Hepatic stellate cell (primary cell): ENCODE measurements around the gene RALGAPB.

Experiments used
- DNase-seq: peaks from one replicate; pipeline ENCODE4 v3.0.0; 2011; ENCODE audit warnings: low spot score

The RALGAPB gene

DNA sequence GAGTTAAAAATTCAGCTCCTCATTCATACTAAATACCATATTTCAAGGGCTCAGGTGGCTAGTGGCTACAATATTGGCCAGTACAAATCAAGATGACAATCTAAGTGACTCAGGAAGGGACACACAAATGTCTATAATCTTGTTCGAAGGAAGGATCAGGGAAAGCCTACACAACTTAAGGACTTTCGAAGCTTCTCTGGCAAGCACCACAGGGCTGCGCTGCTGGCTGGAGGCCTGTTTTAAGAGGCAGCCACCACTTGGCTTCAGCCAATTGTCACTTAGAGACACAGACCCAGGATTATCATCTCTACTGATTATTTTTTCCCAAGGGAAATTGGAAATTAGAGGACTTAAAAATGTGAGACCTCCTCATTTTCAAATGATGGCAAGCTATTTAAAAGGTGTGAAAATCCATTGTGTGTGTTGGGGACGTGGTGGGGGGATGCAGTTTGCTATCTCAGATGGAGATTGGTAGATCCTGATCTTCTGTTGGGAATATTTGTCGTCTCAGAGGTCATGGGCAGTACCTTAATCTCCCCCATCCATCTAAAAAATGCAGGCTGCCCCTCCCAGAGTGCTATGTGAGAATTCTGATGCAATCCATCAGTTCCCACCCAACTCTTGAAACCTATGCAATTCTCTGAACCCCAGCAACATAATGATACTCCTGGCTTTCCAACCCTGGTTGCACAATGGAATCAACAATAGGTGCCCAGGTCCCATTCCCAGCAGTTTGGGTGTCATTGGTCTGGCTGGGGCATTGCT lies 140.3 kb downstream of the RALGAPB start:
- no peak for DNase-seq

DNA sequence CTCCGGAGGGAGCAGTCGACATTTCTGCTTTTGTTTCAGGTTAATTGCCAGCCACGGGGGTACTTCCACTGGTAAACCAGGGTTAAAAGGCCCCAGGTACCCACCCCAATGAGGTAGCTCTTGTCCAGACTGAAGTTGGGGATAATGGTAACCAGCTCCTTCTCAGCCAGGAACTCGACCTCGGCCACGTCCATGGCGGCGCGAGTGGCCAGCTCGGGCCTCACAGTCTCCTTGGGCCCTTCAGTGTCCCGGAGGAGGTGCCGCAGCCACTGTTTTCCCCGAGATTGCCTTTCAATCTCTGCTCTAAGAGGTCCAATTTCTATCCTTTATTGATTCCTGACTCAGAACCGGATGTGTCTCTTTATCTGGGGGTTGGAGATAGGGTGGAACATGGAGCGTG lies 142.6 kb downstream of the RALGAPB start:
- no peak for DNase-seq

DNA sequence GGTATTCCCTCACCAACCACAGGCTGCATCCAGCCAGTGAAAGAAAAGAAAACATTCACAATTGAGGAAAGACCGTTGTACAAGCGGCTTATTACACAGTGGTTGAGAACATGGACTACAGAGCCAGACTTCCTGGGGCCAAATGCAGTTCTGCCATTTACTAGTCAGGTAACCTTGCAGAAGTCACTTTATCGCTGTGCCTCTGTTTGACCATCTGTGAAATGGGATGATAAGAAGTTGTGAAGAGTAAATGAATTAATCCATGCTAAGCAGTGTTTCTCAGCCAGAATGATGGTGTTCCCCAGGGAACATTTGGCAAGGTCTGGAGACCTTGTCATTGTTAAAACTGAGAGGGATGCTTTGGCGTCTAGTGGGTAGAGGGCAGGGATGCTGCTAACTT lies 143.8 kb downstream of the RALGAPB start:
- DNase-seq: no peak

DNA sequence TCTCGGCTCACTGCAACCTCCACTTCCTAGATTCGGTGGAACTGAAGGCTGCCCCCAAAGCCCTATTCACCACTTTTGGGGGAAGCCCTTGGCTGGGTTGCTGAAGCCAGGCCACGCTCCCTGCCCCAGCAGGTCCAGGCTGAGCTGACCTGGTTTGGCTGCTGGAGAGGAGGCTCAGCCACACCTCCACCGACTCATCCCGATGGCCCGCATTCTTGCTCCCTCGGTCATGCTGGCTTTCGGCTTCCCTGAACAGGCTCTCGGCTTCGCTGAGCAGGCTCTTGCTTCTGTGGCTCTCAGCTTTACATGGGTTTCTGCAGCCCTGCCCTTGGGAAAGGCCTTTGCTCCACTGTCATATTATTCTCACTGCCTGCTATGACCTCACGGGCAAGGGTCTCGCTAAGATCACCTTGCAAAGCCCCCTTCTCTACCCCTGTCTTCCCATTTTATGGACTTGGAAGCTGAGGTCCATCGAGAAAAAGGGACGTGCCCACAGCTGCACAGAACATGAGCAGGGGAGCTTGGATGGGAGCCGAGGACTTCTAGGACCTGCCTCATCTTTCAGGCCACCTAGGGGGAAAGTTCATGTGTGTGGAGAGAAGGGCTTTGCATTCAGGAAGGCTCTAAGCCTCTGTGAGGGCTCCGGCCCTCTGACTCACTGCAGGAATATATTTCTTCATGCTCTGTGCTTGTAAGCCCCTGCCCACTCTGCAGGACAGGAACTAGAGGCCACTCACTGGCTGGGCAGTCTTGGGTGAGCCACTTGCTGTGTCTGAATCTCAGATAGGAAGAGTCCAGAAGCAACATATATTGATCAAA lies 144.6 kb downstream of the RALGAPB start:
- DNase-seq: peak; percentile 29

DNA sequence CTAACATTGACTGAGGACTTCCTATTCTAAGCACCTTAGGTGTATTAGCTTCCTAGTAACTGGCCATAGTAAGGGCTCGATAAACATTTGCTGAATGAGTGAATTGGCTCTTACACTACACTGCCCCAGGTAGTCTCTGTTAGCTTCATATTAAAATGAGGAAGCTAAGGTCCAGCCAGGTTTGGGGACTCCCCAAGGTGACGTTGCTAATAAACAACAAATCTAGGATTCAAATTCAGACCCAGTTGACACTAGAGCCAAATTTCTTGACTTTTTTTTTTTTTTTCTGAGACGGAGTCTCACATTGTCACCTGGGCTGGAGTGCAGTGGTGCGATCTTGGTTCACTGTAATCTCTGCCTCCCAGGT lies 145.2 kb downstream of the RALGAPB start:
- no peak for DNase-seq

DNA sequence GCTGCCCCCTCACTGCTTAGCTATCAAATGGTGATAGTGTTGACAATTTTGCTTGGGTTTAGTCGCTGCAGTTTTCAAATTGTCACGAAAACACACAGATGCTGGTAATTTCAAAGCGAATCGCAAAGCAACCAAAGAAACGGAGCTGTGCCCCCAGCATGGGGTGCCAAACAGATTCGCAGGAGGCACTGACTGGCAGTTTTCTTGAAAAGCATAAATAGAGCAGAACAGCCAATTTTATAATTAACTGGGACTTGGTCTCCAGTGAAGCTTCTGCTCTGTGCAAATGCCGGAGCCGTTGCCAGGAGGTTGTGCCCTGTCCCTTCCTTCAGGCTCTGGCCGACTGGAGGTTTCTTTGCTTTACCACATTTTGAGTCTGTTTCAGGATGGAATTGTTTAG lies 147.8 kb downstream of the RALGAPB start:
- DNase-seq: no peak

DNA sequence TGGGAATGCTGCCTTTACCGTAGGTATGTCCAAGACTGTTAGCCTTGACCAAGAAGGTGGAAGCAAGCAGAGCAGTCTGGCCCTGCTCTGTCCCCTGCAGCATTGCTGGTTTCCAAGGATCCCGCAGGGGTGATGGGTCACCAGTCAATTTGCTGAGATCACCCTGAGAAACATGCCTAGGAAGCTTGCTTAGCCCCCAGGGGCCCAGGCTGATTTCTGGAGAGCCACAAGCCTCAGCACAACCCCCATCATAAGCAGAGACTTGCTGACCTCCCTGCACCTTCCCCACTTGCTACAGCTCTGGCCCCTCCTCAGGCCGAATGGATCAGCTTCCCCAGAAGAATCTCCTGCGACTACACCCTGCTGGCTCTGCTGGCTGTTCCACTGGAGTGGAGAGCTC lies 150.4 kb downstream of the RALGAPB start:
- peak; percentile 49 for DNase-seq

DNA sequence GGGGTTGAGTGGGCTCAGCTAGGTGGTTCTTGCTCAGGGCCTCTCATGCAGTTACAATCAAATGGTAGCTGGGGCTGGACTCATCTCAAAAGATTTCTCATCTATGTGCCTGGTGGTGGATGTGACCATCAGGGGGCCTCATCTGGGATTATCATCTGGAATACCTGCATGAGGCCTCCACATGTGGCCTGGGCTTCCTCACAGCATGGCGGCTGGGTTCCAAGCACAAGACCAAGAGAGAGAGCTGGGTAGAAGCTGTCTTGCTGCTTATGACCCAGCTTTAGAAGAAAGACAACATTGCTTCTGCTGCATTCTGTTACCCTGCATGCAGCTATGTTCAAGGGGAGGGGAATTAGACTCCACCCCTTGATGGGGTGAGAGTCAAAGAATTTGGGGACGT lies 151.4 kb downstream of the RALGAPB start:
- no peak for DNase-seq

DNA sequence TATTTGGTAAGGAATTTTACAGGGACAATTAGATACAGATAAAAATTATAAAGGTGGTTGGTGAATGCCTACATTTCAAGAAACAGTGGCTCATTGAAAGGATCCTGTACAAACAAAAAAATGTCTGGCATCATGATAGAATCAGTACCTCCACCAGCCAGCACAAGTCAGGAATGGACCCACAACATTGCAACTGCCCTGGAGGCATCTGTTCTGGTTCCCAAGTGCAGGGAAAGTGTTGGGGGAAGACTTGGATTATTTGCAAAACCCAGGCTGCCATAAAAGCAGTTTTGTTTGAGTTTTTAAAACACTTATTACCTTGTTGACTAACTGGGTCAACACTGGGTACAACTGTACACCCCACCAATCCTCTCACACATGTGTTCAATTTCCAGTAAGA lies 153.3 kb downstream of the RALGAPB start:
- no peak for DNase-seq

DNA sequence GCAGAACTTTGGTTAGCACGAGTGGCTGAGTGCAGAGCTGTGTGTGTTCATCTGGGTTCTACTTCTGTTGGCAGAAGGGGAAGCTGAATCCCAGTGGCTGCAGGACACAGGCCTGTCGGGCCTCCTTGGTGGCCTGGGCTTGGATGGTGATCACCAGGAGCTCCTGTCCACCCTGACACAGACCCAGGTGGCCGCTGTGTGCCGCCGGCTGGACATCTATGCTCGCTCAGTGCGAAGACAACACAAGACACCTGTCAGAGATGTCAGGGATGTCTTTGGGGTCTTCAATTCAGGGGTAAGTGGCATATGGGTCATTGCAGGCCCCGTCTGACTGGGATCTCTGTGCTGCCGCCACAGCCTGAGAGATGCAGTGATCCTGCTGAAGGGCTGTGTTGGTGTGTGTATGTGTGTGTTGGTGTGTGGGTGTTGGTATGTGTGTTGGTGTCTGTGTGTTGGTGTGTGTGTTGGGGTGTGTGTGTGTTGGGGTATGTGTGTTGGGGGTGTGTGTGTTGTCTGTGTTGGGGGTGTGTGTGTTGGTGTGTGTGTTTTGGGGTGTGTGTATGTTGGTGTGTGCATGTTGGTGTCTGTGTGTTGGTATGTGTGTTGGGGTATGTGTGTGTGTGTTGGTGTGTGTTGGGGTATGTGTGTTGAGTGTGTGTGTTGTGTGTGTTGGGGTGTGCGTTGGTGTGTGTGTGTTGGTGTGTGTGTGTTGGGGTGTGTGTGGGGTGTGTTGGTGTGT lies 154.4 kb downstream of the RALGAPB start:
- no peak for DNase-seq
